Measurements from ENCODE around the gene PITRM1. TPM values are rescaled to one million over a fixed set of nuclear protein-coding genes. Genes with fewer than 3 reads are reported as not detected.

The PITRM1 gene
- total RNA-seq, 6 experiments from 2014 or later: 40.7 to 59.5 (median 49.7) TPM

- ATAC-seq (no peak), DNase-seq (no peak)
- Histone ChIP-seq H3K27ac (no peak overlapping the region), H3K36me3 (no peaks in the 10 kb centered on the region), H3K4me3 (no peak overlapping the region), H3K27me3 (no peaks in the 10 kb centered on the region), H3K9me3 (no peaks in the 10 kb centered on the region), H3K4me1 (peaks cover 0 to 17% (median 6%) of the 10 kb centered on the region in 4 donors)
- whole genome bisulfite sequencing (ENCODE audit: insufficient coverage, low coverage, low lambda C conversion rate, missing lambda C conversion rate): 78% methylated on average over 3 of the region's 20 CpGs
- intact Hi-C loops (cut with DNase I): no loop called here
- TF ChIP-seq POLR2A (IDR thresholded peaks at IDR 0.05): no peak
- TF ChIP-seq CTCF (IDR thresholded peaks at IDR 0.05): no peak
Measured at GRCh38 chr10:3105905-3106304, 66.7 kb downstream of the PITRM1 start.

GRCh38 chr10:3105166-3105565 is 67.4 kb downstream of the PITRM1 start:
- 70% methylated on average over 4 of the region's 20 CpGs for WGBS (ENCODE audit: insufficient coverage, low coverage, low lambda C conversion rate, missing lambda C conversion rate)
- Histone ChIP-seq H3K27me3 (no peaks in the 10 kb centered on the region), H3K4me1 (peaks cover 0 to 17% (median 6%) of the 10 kb centered on the region in 4 donors), H3K36me3 (no peaks in the 10 kb centered on the region), H3K27ac (no peak overlapping the region), H3K4me3 (no peak overlapping the region), H3K9me3 (no peaks in the 10 kb centered on the region)
- ATAC-seq (no peak), DNase-seq (no peak)
- TF ChIP-seq CTCF (IDR thresholded peaks at IDR 0.05) (no peak), POLR2A (IDR thresholded peaks at IDR 0.05) (no peak)
- intact Hi-C loops (cut with DNase I): no loop called here

GRCh38 chr10:3104251-3104918 is 68.2 kb downstream of the PITRM1 start:
- DNase-seq (peak in 1 of 3 donors; percentile 58), ATAC-seq (no peak)
- Histone ChIP-seq H3K27ac (no peak overlapping the region), H3K4me3 (no peak overlapping the region), H3K4me1 (peaks cover 0 to 17% (median 6%) of the 10 kb centered on the region in 4 donors), H3K9me3 (no peaks in the 10 kb centered on the region), H3K36me3 (no peaks in the 10 kb centered on the region), H3K27me3 (no peaks in the 10 kb centered on the region)
- 93% methylated on average over 15 of the region's 28 CpGs for WGBS (ENCODE audit: insufficient coverage, low coverage, low lambda C conversion rate, missing lambda C conversion rate)
- intact Hi-C loops (cut with DNase I): no loop called here
- TF ChIP-seq POLR2A (IDR thresholded peaks at IDR 0.05) (no peak), CTCF (IDR thresholded peaks at IDR 0.05) (no peak)

- TF ChIP-seq POLR2A (IDR thresholded peaks at IDR 0.05) (no peak), CTCF (IDR thresholded peaks at IDR 0.05) (no peak)
- intact Hi-C loops (cut with DNase I): no loop called here
- no peak overlapping the region for H3K4me3 ChIP-seq
- ATAC-seq (no peak), DNase-seq (no peak)
- H3K36me3 ChIP-seq: no peaks in the 10 kb centered on the region
- H3K9me3 ChIP-seq: no peaks in the 10 kb centered on the region
- no peaks in the 10 kb centered on the region for H3K27me3 ChIP-seq
- peaks cover 0 to 17% (median 6%) of the 10 kb centered on the region in 4 donors for H3K4me1 ChIP-seq
- 90% methylated on average over 16 of the region's 30 CpGs for WGBS (ENCODE audit: insufficient coverage, low coverage, low lambda C conversion rate, missing lambda C conversion rate)
- no peak overlapping the region for H3K27ac ChIP-seq
Measured at GRCh38 chr10:3103646-3104045, 68.9 kb downstream of the PITRM1 start.
